B cell (primary cell): Measurements from ENCODE around the gene BCAR1.

Source experiments
- EZH2 ChIP-seq: IDR thresholded peaks from 2 replicates; pipeline ENCODE4 v1.6.1; 2012; ENCODE audit warnings: borderline replicate concordance, low read depth, mild to moderate bottlenecking, moderate library complexity, low read length; ENCODE audit not compliant: insufficient read depth, poor library complexity, severe bottlenecking
- TF ChIP-seq, protein P1 (sequence below): fragments of 200-600 bp; IDR thresholded peaks from one replicate; pipeline ENCODE4 v1.8.0; 2022; ENCODE audit warnings: antibody characterized with exemption, mild to moderate bottlenecking

DNA sequence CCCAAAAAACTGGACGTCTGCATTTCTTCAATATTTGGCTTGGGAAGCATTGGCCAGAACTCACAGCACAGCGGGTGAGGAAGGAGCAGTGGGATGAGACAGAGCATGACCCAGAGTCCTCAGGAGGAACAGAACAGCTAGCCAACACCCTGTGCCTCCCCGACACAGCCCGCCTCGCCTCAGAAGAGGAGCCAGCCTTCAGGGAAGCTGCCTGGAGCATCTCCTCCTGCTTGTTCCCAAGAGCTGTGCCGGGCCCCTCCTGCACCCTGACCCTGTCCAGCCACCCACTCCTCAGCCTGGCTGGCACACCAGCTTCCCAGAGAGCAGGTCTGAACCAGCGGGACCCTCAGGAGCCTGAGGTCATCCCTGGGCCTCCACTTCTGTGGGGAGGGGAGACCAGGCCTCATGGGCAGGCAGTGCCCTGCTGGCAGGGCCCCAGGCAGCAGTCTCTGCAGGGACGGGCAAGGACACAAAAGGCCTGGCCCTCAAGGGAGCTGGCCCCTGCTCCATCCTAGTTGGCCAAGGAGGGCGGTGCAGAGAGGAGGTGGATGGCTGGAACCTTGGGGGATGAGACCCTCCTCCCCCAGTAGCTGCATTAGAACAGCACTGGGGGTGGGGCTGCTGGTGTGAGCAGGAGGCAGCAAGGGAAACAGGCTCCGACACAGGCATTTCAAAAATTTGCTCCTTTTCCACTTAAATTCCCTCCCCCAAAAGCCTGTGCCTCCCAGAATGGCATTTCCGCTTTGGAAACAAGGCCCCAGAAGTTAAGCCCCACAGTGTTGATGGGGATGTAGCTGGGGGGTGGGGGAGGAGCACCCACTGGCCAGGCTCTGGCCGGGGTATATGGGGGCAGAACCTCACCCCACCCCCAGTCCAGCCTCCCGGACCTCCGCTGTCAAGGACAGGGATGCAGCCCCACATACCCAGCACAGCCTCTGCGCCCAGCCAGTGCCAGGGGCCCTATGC is 1.8 kb upstream of the BCAR1 start:
- TF ChIP-seq, protein P1, sequence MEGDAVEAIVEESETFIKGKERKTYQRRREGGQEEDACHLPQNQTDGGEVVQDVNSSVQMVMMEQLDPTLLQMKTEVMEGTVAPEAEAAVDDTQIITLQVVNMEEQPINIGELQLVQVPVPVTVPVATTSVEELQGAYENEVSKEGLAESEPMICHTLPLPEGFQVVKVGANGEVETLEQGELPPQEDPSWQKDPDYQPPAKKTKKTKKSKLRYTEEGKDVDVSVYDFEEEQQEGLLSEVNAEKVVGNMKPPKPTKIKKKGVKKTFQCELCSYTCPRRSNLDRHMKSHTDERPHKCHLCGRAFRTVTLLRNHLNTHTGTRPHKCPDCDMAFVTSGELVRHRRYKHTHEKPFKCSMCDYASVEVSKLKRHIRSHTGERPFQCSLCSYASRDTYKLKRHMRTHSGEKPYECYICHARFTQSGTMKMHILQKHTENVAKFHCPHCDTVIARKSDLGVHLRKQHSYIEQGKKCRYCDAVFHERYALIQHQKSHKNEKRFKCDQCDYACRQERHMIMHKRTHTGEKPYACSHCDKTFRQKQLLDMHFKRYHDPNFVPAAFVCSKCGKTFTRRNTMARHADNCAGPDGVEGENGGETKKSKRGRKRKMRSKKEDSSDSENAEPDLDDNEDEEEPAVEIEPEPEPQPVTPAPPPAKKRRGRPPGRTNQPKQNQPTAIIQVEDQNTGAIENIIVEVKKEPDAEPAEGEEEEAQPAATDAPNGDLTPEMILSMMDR = no peak
- TF ChIP-seq EZH2 = no peak
